NCI-H187 (cell line): ENCODE measurements around the gene GALNT10.

ENCODE experiments used
- DNase-seq, 2 experiments: peaks; one replicate each; lab custom pipeline; 2025; lab: John Stamatoyannopoulos, UW

Gene GALNT10

GRCh38 chr5:154203798-154204578, 13.5 kb downstream of the GALNT10 start:
- no peak for DNase-seq

DNA sequence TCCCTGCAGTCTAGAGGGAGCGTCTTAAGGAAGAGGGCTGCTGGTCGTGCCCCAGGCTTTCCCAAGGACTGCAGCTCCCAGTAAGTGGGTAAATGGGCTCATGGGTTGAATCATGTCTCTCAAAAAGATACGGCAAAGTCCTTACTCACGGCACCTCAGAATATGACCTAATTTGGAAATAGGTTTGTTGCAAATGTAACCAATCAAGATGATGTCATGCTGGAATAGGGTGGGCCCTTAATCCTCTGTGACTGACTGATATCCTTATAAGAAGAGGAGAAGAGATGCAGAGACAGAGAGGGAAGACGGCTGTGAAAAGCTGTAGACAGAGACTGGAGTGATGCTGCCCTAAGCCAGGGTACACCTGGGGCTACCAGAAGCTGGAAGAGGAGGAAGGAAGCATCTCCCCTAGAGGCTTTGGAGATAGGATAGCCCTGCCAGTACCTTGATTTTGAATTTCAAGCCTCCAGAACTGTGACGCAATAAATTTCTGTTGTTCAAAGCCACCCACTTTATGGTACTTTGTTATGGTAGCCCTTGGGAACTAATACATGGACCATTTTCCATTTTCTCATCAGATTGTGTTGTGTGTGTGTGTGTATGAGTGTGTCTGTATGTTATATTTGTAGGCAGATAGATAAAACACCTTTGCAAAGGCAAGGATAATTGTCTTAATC, 15.0 kb downstream of the GALNT10 start:
- no peak for DNase-seq

DNA sequence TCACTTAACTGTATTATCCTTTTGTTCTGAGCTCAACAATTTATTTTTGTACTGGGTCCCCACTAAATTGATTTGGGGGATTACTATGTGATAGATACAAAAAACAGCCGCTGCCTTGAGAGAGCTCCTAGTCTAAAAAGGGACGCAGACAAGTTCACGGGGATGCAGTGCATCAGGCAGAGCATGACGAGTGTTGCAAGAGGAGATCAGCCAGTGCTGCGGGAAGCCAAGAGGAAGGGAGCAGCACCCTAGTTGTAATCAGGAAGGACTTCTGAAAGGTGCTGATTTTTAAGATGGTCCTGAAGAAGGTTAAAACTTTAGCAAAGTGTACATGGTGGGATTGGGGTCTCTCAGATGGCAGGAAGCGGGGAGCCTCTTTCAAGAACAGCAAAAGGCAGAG, 15.8 kb downstream of the GALNT10 start:
- DNase-seq, result no peak

- DNase-seq, result no peak
Measured at GRCh38 chr5:154207204-154207603, 16.7 kb downstream of the GALNT10 start.

DNA sequence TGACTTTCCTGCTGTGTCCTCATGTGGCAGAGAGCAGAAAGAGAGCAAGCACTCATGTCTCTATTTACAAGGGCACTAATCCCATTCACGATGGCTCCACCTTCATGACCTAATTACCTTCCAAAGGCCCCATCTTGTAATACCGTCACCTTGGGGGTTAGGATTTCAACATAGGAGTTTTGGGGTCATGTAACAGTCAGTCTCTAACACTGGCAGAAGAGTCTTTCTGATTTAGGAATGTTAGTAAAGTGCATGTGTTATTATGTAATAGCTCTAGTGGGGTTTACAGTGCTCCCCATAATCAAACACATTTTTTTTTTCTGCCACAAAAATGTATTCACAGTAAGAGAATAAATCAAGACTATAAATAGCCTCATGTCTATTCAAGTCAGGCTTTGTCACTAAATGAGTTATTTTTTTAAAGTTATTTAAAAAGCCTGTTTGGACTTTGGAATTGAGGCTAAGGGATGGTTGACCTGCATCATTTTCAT, 19.1 kb downstream of the GALNT10 start:
- no peak for DNase-seq

DNA sequence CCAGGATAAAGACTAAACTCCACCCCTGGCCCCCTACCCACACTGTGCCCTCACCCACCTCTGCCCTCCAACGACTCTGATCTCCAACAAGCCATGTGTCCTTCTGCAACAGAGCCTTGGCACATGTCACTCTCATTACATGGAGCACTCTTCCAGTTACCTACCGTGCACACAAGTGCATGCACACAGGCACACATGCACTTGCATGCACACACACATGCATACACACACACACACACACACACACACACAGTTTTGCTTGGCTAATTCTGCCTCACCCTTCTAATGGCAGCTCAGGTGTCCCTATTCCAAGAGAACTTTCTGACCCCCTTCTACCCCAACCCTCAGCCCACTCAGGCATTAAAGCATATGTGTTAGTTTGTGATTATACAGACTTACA, 19.6 kb downstream of the GALNT10 start:
- no peak for DNase-seq

DNA sequence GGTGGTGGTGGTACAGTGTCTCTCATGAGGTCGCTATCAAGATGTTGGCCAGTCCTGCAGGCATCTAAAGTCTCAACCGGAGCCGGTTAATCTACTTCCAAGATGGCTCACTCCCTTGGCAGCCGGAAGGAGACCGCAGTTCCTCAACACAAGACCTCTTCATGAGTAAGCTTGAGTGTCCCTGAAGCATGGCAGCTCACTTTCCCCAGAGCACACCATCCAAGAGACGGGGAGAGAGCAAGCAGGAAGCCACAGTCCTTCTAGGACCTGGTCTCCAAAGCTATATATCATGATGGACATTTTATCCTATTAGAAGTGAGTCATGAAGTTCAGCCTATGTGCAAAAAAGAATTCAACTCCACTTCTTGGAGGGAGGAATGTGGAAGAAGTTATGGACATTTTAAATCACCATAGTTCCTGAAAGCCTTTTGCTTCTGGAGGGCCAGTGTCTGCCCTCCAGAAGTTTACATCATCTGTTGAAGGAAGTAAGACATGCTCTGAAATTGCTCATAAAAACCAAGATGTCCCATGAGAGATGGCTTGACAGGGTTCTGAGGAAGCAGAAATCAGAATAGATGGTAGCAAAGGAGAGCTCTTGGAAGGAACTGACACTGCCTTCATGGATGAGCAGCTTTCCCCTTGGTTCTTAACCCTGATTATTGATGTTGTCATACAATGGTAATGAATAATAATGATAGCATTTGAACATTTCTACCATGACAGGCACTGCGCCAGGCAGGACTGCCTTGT, 21.3 kb downstream of the GALNT10 start:
- no peak for DNase-seq

DNA sequence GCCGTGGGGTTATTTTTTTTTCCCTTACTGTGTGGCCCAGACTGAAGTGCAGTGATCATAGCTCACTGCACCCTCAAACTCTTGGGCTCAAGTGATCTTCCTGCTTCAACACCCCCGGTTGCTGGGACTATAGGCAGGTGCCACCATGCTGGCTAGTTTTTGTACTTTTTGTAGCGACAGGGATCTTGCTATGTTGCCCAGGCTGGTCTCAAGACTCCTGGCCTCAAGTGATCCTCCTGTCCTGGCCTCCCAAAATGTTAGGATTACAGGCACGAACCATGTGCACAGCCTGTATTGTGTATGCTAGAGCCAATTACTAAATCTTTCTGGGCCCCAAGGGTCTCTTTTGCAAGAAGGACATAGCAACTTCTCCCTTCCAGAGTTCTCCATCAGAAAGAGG, 23.1 kb downstream of the GALNT10 start:
- DNase-seq, result no peak

GRCh38 chr5:154214371-154215106, 24.0 kb downstream of the GALNT10 start:
- DNase-seq, result no peak

- DNase-seq, result no peak
Measured at GRCh38 chr5:154215571-154216325, 25.2 kb downstream of the GALNT10 start.

- DNase-seq, result no peak
Measured at GRCh38 chr5:154217462-154217861, 26.9 kb downstream of the GALNT10 start.

DNA sequence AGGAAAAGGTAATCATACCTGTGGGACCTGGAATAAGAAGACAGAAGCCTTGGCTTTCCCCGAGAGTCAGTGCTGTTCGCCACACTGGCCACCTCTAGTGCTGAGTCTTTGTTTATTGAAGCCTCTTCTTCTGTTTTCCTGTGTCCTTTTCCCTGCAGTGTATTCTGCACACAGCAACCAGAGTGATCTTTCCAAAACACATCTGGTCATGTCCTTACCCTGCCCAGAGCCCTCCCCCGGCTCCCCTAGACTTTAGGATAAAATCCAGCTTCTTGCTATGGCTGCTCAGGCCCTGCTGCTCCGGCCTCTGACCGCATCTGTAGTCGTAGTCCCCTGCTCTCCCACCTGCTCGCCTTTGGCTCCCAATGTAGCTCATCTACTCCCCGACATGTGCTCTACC, 28.3 kb downstream of the GALNT10 start:
- DNase-seq, result no peak

DNA sequence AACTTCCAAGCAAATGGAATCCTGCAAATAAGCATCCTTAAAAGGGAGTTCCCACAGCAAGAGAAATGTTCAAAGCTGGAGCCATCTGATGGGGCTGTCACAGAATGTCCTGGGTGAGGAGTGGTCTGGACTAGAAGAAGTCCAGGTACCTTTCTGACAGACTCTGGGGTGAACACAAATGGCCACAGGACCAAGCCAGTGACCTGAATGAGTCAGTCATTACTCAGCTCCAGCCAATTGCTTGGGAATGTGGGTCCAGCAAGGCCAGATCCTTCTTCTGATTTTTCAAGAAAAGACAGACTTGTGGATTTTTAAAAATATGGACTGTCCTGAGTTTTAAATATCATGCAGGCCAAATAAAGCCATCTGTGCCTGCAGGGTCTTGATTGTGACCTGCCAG, 30.1 kb downstream of the GALNT10 start:
- DNase-seq, result no peak

DNA sequence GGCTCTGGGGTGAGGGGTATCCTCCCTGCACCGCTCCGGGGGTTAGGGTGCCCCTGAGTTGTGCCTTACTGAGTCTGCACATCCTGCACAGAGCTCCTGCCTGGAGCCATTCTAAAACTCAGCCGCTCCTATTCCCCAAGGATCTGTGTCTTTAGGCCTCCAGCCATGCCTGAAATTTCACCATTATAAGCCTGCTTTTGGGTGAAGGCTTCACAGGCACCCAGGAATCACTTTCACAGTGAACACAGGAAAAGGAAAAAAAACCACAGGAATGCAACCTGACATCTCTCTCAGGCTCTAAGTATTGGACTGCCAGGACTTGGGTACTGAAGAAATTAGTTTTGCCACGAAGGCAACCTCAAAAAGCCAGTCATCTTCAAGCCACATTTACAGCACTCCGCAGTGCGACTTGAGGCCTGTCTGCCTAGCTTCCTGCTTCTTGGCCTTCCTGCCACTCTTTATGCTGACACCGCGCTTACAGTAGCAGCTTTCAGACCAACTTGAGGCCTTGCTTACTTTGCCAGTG, 30.9 kb downstream of the GALNT10 start:
- DNase-seq, result no peak

DNA sequence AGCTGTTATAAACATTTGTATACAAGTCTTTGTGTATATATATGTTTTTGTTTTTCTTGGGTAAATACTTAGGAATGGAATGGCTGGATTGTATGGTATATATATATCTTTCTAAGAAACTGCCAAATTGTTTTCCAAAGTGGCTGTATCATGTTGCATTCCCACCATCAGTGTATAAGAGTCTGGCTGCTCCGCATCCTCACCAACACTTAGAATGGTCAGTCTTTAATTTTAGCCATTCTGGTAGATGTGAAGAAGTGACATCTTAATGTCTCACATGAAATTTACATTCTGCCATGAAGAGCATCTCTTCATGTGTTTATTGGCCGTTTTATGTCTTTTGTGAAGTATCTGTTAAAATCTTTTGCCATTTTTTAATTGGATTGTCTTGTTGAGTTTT, 31.9 kb downstream of the GALNT10 start:
- DNase-seq, result no peak

DNA sequence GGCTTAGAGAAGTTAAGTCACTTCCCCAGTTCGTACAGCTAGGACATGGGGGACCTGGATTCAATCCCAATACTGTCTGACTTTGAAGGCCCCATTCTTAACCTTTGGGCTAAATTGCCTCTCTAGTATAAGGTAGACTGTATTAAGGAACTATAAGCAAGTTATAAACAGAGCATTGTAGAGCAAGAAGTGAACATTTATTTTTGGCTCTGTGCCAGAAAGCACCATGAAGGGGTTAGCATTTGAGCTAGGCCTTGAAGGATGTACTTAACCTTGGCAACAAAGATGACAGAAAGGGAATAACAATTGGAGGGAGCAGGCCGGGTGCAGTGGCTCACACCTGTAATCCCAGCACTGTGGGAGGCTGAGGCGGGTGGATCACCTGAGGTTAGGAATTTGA, 32.8 kb downstream of the GALNT10 start:
- DNase-seq, result no peak

- DNase-seq, result no peak
Measured at GRCh38 chr5:154227090-154227489, 36.6 kb downstream of the GALNT10 start.

DNA sequence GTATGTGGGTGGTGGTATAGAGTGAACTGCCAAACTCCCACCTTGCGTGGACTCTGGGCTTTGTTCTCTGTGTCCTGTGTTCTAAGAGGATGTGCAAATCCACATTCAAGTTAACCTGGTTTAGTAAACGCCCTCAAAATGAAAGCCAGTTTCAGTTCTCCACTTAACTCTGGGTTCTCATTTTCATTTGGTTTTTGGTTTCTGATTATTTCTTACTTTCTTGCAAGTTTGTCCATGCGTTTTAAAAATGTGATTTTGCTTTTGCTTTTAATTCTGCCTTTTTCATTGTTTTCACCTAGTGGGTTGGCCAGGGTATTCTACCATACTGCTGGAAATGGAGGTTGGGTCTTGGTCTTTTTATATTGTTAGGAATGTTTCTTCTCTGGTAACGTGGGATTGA, 38.2 kb downstream of the GALNT10 start:
- no peak for DNase-seq

- no peak for DNase-seq
Measured at GRCh38 chr5:154230526-154230925, 40.0 kb downstream of the GALNT10 start.

DNA sequence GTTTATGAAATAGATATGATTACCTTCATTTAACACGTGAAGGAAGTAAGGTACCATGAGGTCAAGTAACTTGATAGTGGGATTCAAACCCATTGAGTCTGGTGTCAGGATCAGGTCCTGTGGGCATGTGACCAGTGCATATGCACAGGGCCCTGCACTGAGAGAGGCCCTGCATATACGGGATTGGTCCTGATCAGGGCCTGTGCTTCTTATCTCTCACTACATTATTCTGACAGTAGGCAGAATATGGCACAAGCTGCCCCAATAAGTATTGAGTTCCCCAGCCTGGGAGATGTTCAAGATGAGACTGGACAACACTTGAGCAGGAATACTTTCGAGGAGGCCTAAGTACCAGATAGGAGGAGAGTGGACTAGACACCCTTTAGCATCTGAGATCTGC, 44.0 kb downstream of the GALNT10 start:
- DNase-seq, result no peak

DNA sequence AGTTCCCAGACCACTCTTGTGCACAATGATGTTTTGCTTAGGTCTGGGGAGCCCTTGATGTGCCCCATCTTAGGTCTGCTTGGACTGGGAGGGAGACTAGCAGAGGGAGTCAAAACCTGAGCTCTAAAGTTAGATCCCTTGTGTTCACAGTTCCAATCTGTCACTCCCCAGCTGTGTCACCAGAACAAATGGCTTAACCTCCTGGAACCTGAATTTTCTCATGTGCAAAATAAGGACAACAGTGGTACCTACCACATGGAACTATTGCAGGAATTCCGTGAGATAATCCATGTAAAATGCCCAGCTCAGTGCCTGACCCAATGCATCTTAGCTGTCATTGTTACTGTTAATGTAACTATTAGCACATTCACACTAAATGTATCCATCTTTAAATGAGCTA, 45.5 kb downstream of the GALNT10 start:
- DNase-seq, result no peak
